Measurements from ENCODE around the gene NRP2.

GRCh38 chr2:205722283-205722918 lies 40.1 kb downstream of the NRP2 start:
- TF ChIP-seq CREB5 (CRISPR knock-in tag; IDR thresholded peaks at IDR 0.05; ENCODE audit: low read depth) (no peak), TSHZ2 (CRISPR knock-in tag; IDR thresholded peaks at IDR 0.05) (no peak)
